Activated naive CD4-positive, alpha-beta T cell treated with anti-CD3 and anti-CD28 coated beads, Interleukin-2, amount 10 ng/mL, durations not matched to agents 5 hours and 36 hours (primary cell): ENCODE measurements around the gene RMDN3. TPM values are rescaled to one million over a fixed set of nuclear protein-coding genes. Genes with fewer than 3 reads are reported as not detected.

Experiments used
- total RNA-seq, 2 experiments: library from RNA; stranded (reverse); gene quantifications; one replicate each; pipeline ENCODE4 v1.2.3, GENCODE V29; 2021

RMDN3 gene
- total RNA-seq = 10 to 100 TPM; 28.4 to 30.3 TPM

DNA sequence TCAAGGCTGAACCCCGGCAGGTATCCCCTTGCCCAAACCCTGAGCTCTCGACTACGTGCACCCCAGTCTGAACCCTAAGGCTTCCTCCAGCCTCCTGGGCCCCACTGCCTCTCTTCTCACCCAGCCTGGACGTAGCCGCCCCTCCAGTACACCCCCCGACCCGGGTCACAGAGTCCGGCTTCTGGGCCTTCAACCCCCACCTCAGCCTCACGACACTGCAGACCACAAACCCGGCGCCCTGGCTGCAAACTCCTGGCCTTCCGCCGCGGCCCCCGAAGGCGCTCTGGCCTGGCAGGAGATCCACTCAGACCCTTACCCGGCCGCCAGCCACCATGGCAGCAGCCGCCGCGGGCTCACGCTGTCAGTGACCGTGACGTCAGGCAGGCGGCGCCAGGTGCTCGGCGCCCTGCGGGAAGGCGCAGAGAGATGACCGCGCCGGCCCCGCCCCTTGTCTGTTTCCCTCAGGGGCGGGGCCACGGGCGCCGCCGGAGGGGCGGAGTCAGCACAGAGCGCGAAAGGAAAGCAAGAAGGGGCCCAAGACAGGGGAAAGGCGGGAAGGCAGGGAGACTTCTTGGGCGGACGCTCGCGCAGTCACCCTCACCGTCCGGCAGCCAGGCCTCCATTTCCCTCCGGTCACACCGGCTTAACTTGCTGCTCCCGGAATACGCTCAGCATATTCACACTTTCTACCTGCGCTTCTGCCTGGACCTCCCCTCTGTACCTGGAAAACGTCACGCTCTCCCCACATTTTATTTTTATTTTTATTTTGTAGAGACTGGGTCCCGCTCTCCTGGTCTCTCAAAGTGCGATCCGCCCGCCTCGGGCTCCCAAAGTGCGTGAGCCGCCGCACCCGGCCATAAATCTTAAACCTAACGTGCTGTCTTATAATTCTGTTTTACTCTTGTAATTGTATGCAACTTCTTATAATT lies at the start of gene RMDN3:
Gene RMDN3 (minus strand): TSS at position 372 of the 929 bp plus-strand sequence. CDS start 471 bp downstream, outside the sequence.

DNA sequence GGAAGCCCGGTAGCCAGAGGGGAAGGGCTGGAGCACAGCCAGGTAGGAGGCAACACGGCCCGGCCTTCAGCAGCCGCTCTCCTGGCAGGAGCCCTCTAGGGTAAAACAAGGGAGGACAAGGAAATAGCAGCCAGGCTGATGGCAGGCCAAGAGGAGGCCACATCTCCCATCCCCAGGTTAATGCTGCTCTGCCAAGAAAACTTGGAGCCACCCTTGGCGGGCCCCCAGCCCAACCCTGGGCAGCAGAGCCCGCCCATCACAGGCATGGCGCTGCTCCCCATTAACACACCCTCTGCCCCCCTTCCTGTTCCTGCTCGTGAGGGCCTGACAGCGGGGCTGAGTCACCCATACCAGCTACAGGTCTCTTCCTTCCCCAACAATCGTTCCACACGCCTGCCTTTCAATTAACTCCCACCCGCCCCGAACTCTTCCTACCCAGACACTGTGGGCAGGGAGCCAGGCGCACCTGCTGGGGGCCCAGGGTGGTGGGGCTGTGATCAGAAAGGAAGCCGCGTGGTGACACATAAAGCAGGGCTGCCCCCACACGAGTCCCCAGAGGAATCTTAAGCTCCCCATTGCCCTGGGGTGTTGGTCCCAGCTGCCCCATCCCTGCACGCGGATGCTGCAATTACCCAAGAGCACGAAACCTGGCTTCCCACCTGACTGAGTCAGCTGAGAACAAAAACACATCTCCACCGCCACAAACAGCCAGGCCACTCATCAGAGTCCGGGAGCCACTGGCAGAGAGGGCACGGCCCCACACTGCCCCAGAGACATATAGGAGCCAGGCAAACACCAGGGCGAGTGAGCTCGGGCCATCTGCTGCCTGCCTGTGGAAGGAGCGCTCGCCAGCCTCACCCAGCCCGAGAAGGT lies 14.5 kb upstream of the RMDN3 start, which contains the start of gene C15orf62:
Gene C15orf62 (plus strand): TSS at position 707 of the 873 bp plus-strand sequence. CDS start 516 bp downstream, outside the sequence.

GRCh38 chr15:40763801-40764628 lies 9.0 kb upstream of the RMDN3 start, which contains the start of gene GCHFR:
GCHFR (plus strand) TSS chr15:40764068; CDS start chr15:40764181, 113 bp downstream.

GRCh38 chr15:40694688-40695468 lies 60.2 kb downstream of the RMDN3 start, which contains the start of gene RAD51:
RAD51 (plus strand) TSS chr15:40695174; CDS start chr15:40698759, 3,585 bp downstream.

Other genes starting within 250 kb of the RMDN3 start
- gene CCDC32, start 190.2 kb downstream of the RMDN3 start, total RNA-seq = 10 to 100 TPM; 24.8 to 30.9 TPM
- 10 to 100 TPM; 10.3 to 13.2 TPM for gene RPUSD2, start 186.0 kb downstream of the RMDN3 start, total RNA-seq
- gene KNL1, start 161.0 kb downstream of the RMDN3 start, total RNA-seq = 10 to 100 TPM; 40.6 to 44.1 TPM
- 10 to 100 TPM; 44.5 to 48.6 TPM for gene RAD51, start 60.1 kb downstream of the RMDN3 start, total RNA-seq
- gene GCHFR, start 8.8 kb upstream of the RMDN3 start, total RNA-seq = 10 to 100 TPM; 47.0 to 47.9 TPM
- 1 to 10 TPM; 1.5 to 1.8 TPM for gene C15orf62, start 14.7 kb upstream of the RMDN3 start, total RNA-seq
- 10 to 100 TPM; 27.2 to 27.9 TPM for gene ZFYVE19, start 51.8 kb upstream of the RMDN3 start, total RNA-seq
- gene DNAJC17, start 52.2 kb upstream of the RMDN3 start, total RNA-seq = 10 to 100 TPM; 43.8 to 44.3 TPM
- gene PPP1R14D, start 73.5 kb upstream of the RMDN3 start, total RNA-seq = not detected
- 1 to 10 TPM; 4.3 to 6.8 TPM for gene SPINT1, start 88.8 kb upstream of the RMDN3 start, total RNA-seq
- gene RHOV, start 119.0 kb upstream of the RMDN3 start, total RNA-seq = not detected
- gene VPS18, start 139.2 kb upstream of the RMDN3 start, total RNA-seq = 10 to 100 TPM; 15.1 to 15.4 TPM
- not detected for gene DLL4, start 174.1 kb upstream of the RMDN3 start, total RNA-seq
- gene CHAC1, start 198.2 kb upstream of the RMDN3 start, total RNA-seq = 1 to 10 TPM; 5.9 to 7.3 TPM